K562 (cell line): ENCODE results near the gene NDUFS3. TPM values are rescaled to one million over a fixed set of nuclear protein-coding genes. Genes with fewer than 3 reads are reported as not detected.

Experiments
- CHCHD3 ChIP-seq: fragments of 250-450 bp; sonication (Bioruptor Pico); IDR thresholded peaks from 2 replicates; pipeline ENCODE4 v2.1.2; 2022; ENCODE audit warnings: mild to moderate bottlenecking
- GABPB2 ChIP-seq: fragments of 250-450 bp; sonication (Bioruptor Pico); conservative IDR thresholded peaks from 2 replicates; pipeline ENCODE4 v1.5.1; 2021; ENCODE audit warnings: mild to moderate bottlenecking
- HOXB6 ChIP-seq: fragments of 250-450 bp; sonication (Bioruptor Pico); IDR thresholded peaks from 2 replicates; pipeline ENCODE4 v1.5.1; 2022; ENCODE audit warnings: mild to moderate bottlenecking, borderline replicate concordance
- MAZ ChIP-seq, 2 experiments: fragments of 450-650 bp in 1 of 2; sonication (generic) in 1 of 2; formaldehyde crosslinking; IDR thresholded peaks in 1 of 2; conservative IDR thresholded peaks in 1 of 2; 2 replicates each; pipeline versions ENCODE4 v1.4.0 to v1.5.0; 2020; ENCODE audit warnings: mild to moderate bottlenecking in 1 of 2, missing genetic modification reagents in 1 of 2
- MCM7 ChIP-seq, 2 experiments: fragments of 450-650 bp; IDR thresholded peaks; 2 replicates each; pipeline ENCODE4 v1.6.1; 2016 to 2018
- MED1 ChIP-seq: sonication (generic); formaldehyde crosslinking; IDR thresholded peaks from 2 replicates; pipeline ENCODE4 v1.8.1; 2023; ENCODE audit warnings: missing genetic modification reagents, borderline replicate concordance
- NELFE ChIP-seq: IDR thresholded peaks from 2 replicates; pipeline ENCODE4 v1.6.1; 2011; ENCODE audit warnings: mild to moderate bottlenecking; ENCODE audit not compliant: insufficient read depth, insufficient read length
- RBM15 ChIP-seq: fragments of 200-400 bp; formaldehyde crosslinking; IDR thresholded peaks from 2 replicates; pipeline ENCODE4 v1.6.1; 2018; ENCODE audit warnings: mild to moderate bottlenecking, low read length, moderate library complexity; ENCODE audit not compliant: insufficient read depth
- RNF2 ChIP-seq: sonication (generic); IDR thresholded peaks from 2 replicates; pipeline ENCODE4 v1.6.1; 2016
- SREBF2 ChIP-seq: sonication (generic); formaldehyde crosslinking; IDR thresholded peaks from 2 replicates; pipeline ENCODE4 v1.4.0; 2020; ENCODE audit warnings: mild to moderate bottlenecking, missing genetic modification reagents
- STAG1 ChIP-seq: sonication (generic); formaldehyde crosslinking; IDR thresholded peaks from 2 replicates; pipeline ENCODE4 v1.5.0; 2020; ENCODE audit warnings: missing genetic modification reagents, borderline replicate concordance
- TBP ChIP-seq: optimal IDR thresholded peaks from 2 replicates; pipeline ENCODE3; 2011; ENCODE audit warnings: low read depth, low read length, improper control_type of control experiment
- THRA ChIP-seq: fragments of 450-650 bp; IDR thresholded peaks from 2 replicates; pipeline ENCODE4 v1.6.1; 2017; ENCODE audit warnings: mild to moderate bottlenecking, moderate library complexity
- TRIM24 ChIP-seq, 2 experiments: fragments of 450-650 bp; IDR thresholded peaks; 2 replicates each; pipeline ENCODE4 v1.6.1; 2016
- YY1 ChIP-seq, 3 experiments: IDR thresholded peaks; 2 replicates each; pipeline ENCODE4 v1.6.1; 2011; ENCODE audit warnings: low read length in 2 of 3, mild to moderate bottlenecking in 2 of 3, moderate library complexity in 2 of 3, borderline replicate concordance in 1 of 3, control low read depth in 1 of 3, low read depth in 1 of 3; ENCODE audit not compliant: insufficient read depth in 3 of 3, insufficient replicate concordance in 2 of 3, control insufficient read depth in 1 of 3, insufficient read length in 1 of 3; ENCODE audit errors: extremely low read depth in 1 of 3
- ZC3H11A ChIP-seq: IDR thresholded peaks from 2 replicates; pipeline ENCODE4 v1.6.1; 2012; ENCODE audit warnings: low read depth, low read length, improper control_type of control experiment
- ZNF23 ChIP-seq: fragments of 250-450 bp; sonication (Bioruptor Pico); IDR thresholded peaks from 2 replicates; pipeline ENCODE4 v1.4.0; 2020; ENCODE audit warnings: mild to moderate bottlenecking
- ZNF280B ChIP-seq: fragments of 250-450 bp; sonication (Bioruptor Pico); IDR thresholded peaks from 2 replicates; pipeline ENCODE4 v1.5.1; 2021; ENCODE audit warnings: mild to moderate bottlenecking
- polyA plus RNA-seq, 8 experiments: library from polyadenylated mRNA; depleted of rRNA in 4 of 8; stranded (reverse) in 5 of 8; unstranded in 3 of 8; fragments of >200 nt; fragmentation: Nextera tagmentation in 2 of 8; fragmentation: Illumina TruSeq in 1 of 8; extraction: Ambion mirVana in 2 of 8; extraction: Trizol in 1 of 8; gene quantifications; 2 replicates each; pipeline versions ENCODE4 v1.2.1 to v1.2.3, GENCODE V29; 2011 to 2014; ENCODE audit warnings: inconsistent platforms in 1 of 8, missing spikeins in 1 of 8
- total RNA-seq, 7 experiments: library from RNA; depleted of rRNA in 6 of 7; stranded (reverse); fragments of >200 nt in 6 of 7; fragmentation: Illumina TruSeq in 2 of 7; extraction: Trizol in 2 of 7; gene quantifications; 2 replicates each; pipeline versions ENCODE4 v1.2.1 to v1.2.3, GENCODE V29; 2011 to 2021; ENCODE audit warnings: low replicate concordance in 1 of 7
- TF ChIP-seq, protein P1 (sequence below): fragments of 450-650 bp; conservative IDR thresholded peaks from 2 replicates; pipeline ENCODE4 v1.6.1; 2016; ENCODE audit warnings: missing genetic modification characterization, low read depth, mild to moderate bottlenecking, missing compliant biosample characterization, moderate library complexity
- TF ChIP-seq, protein P2 (sequence below): fragments of 250-450 bp; sonication (Bioruptor Pico); IDR thresholded peaks from 2 replicates; pipeline ENCODE4 v1.4.0; 2020; ENCODE audit warnings: mild to moderate bottlenecking
- TF ChIP-seq, protein P3 (sequence below): sonication (generic); IDR thresholded peaks from 2 replicates; pipeline ENCODE4 v1.6.1; 2016

NDUFS3 gene
- total and polyA plus RNA-seq, 9 of the 15 experiments (the other 6 are each of a cell fraction or from before 2014, with no cell fraction given), result 38.7 to 341 (median 194) TPM

GRCh38 chr11:47565340-47566148 lies 13.3 kb upstream of the NDUFS3 start, which contains the start of gene PTPMT1 (continued):
- no peak for TF ChIP-seq NELFE
- peak; percentile 82; the same call in 1 of the 2 replicates for TF ChIP-seq MED1
- no peak for TF ChIP-seq CHCHD3 (CRISPR knock-in tag)
- TF ChIP-seq RNF2, result no peak; the same call in 1 of the 2 replicates
- TF ChIP-seq YY1 (IDR thresholded peaks at IDR 0.05; ENCODE audit: borderline replicate concordance in 1 of 3, control insufficient read depth in 1 of 3, extremely low read depth in 1 of 3, insufficient read depth in 3 of 3, insufficient read length in 1 of 3, insufficient replicate concordance in 2 of 3, low read depth in 1 of 3, low read length in 2 of 3), result peak; percentile 62 to 94 (median 90)
- TF ChIP-seq ZC3H11A, result no peak
- no peak for TF ChIP-seq ZNF280B (CRISPR knock-in tag)
- TF ChIP-seq, protein P1, sequence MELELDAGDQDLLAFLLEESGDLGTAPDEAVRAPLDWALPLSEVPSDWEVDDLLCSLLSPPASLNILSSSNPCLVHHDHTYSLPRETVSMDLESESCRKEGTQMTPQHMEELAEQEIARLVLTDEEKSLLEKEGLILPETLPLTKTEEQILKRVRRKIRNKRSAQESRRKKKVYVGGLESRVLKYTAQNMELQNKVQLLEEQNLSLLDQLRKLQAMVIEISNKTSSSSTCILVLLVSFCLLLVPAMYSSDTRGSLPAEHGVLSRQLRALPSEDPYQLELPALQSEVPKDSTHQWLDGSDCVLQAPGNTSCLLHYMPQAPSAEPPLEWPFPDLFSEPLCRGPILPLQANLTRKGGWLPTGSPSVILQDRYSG (tag), result no peak
- TF ChIP-seq HOXB6 (CRISPR knock-in tag), result no peak
- no peak for TF ChIP-seq MCM7 (IDR thresholded peaks at IDR 0.05)
- TF ChIP-seq THRA, result no peak
- 0 out of 4 replicates have a peak, but pooled peaks of 1 of the 2 experiments have one; percentile 19 for TF ChIP-seq TRIM24 (IDR thresholded peaks at IDR 0.05)
- no peak for TF ChIP-seq SREBF2 (CRISPR knock-in tag)
- no peak for TF ChIP-seq GABPB2 (CRISPR knock-in tag)
- TF ChIP-seq, protein P2, sequence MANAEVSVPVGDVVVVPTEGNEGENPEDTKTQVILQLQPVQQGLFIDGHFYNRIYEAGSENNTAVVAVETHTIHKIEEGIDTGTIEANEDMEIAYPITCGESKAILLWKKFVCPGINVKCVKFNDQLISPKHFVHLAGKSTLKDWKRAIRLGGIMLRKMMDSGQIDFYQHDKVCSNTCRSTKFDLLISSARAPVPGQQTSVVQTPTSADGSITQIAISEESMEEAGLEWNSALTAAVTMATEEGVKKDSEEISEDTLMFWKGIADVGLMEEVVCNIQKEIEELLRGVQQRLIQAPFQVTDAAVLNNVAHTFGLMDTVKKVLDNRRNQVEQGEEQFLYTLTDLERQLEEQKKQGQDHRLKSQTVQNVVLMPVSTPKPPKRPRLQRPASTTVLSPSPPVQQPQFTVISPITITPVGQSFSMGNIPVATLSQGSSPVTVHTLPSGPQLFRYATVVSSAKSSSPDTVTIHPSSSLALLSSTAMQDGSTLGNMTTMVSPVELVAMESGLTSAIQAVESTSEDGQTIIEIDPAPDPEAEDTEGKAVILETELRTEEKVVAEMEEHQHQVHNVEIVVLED (CRISPR knock-in tag), result 0 out of 2 replicates have a peak, but pooled peaks have one; percentile 23
- peak; percentile 65 to 70; a peak in 3 of 4 replicates for TF ChIP-seq MAZ (CRISPR knock-in tag; conservative IDR thresholded peaks at IDR 0.05 in 1 of 2, IDR thresholded peaks at IDR 0.05 in 1 of 2)
- peak; percentile 75 for TF ChIP-seq TBP
- TF ChIP-seq, protein P3, sequence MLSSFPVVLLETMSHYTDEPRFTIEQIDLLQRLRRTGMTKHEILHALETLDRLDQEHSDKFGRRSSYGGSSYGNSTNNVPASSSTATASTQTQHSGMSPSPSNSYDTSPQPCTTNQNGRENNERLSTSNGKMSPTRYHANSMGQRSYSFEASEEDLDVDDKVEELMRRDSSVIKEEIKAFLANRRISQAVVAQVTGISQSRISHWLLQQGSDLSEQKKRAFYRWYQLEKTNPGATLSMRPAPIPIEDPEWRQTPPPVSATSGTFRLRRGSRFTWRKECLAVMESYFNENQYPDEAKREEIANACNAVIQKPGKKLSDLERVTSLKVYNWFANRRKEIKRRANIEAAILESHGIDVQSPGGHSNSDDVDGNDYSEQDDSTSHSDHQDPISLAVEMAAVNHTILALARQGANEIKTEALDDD, result no peak
- no peak for TF ChIP-seq RBM15
- TF ChIP-seq ZNF23, result no peak
- TF ChIP-seq STAG1 (CRISPR knock-in tag), result 0 out of 2 replicates have a peak, but pooled peaks have one; percentile 11
